Renal cortex interstitium (tissue), 3 donors: ENCODE data around the gene CNNM4. TPM values are rescaled to one million over a fixed set of nuclear protein-coding genes. Genes with fewer than 3 reads are reported as not detected.

Experiments
- polyA plus RNA-seq, 3 donors: library from polyadenylated mRNA; unstranded; fragments of 120-200 nt; gene quantifications; one replicate each; pipeline ENCODE4 v1.2.1, GENCODE V29; 2013; ENCODE audit not compliant: insufficient read length in 3 of 3

The CNNM4 gene
- polyA plus RNA-seq, 3 donors: 11.7 to 18.0 (median 12.3) TPM

Other genes with a start within 250 kb of the CNNM4 start
- gene ARID5A, start 224.2 kb upstream of the CNNM4 start, polyA plus RNA-seq: 1 to 10 TPM; 3.6 to 6.0 (median 5.0) TPM
- 10 to 100 TPM; 53.0 to 60.4 (median 53.9) TPM for gene KANSL3, start 122.6 kb upstream of the CNNM4 start, polyA plus RNA-seq
- 1 to 10 TPM; 1.1 to 2.7 (median 1.1) TPM for gene FER1L5, start 118.1 kb upstream of the CNNM4 start, polyA plus RNA-seq
- 10 to 100 TPM; 49.0 to 50.6 (median 50.1) TPM for gene LMAN2L, start 20.8 kb upstream of the CNNM4 start, polyA plus RNA-seq
- 10 to 100 TPM; 29.5 to 39.5 (median 37.7) TPM for gene CNNM3, start 55.4 kb downstream of the CNNM4 start, polyA plus RNA-seq
- gene ANKRD23, start 83.1 kb downstream of the CNNM4 start, polyA plus RNA-seq: 1 to 10 TPM; 3.4 to 6.9 (median 4.2) TPM
- 1 to 10 TPM; 6.2 to 8.6 (median 8.2) TPM for gene ANKRD39, start 97.1 kb downstream of the CNNM4 start, polyA plus RNA-seq
- 10 to 100 TPM; 35.0 to 46.0 (median 44.8) TPM for gene SEMA4C, start 109.2 kb downstream of the CNNM4 start, polyA plus RNA-seq
- under 1 TPM; 0.34 to 0.54 (median 0.43) TPM for gene FAM178B, start 225.7 kb downstream of the CNNM4 start, polyA plus RNA-seq